ENCODE measurements around the gene PSME2. TPM values are rescaled to one million over a fixed set of nuclear protein-coding genes. Genes with fewer than 3 reads are reported as not detected.
A peak's percentile ranks its signal among the peaks of the same experiment; 100 is the strongest.

The PSME2 gene
- total and polyA plus RNA-seq, 2 of the 13 experiments (the other 11 are each of a cell fraction or from before 2014, with no cell fraction given), result 332 to 716 TPM

- TF ChIP-seq ZNF687 (CRISPR knock-in tag; IDR thresholded peaks at IDR 0.05) (peak; percentile 76), RFX1 (IDR thresholded peaks at IDR 0.05) (no peak), CCAR2 (optimal IDR thresholded peaks at IDR 0.05; ENCODE audit: low read depth, low read length) (no peak), FOXO4 (CRISPR knock-in tag; conservative IDR thresholded peaks at IDR 0.05) (no peak), ZFP82 (CRISPR knock-in tag; IDR thresholded peaks at IDR 0.05; ENCODE audit: borderline replicate concordance) (no peak), CREB3 (CRISPR knock-in tag; IDR thresholded peaks at IDR 0.05) (peak; percentile 90), ZNF207 (IDR thresholded peaks at IDR 0.05; ENCODE audit: borderline replicate concordance) (no peak), ZNF580 (CRISPR knock-in tag; IDR thresholded peaks at IDR 0.05; ENCODE audit: borderline replicate concordance, low read depth) (peak; percentile 88), ZNF264 (CRISPR knock-in tag; IDR thresholded peaks at IDR 0.05) (no peak), ZNF850 (CRISPR knock-in tag; conservative IDR thresholded peaks at IDR 0.05) (no peak), GLMP (CRISPR knock-in tag; IDR thresholded peaks at IDR 0.05; ENCODE audit: borderline replicate concordance) (no peak), ZNF512 (CRISPR knock-in tag; IDR thresholded peaks at IDR 0.05) (no peak), RARG (CRISPR knock-in tag; IDR thresholded peaks at IDR 0.05; ENCODE audit: low read depth) (peak; percentile 44; the same call in 1 of the 2 replicates), TBP (CRISPR knock-in tag; IDR thresholded peaks at IDR 0.05) (no peak; the same call in 1 of the 2 replicates), MAFG (CRISPR knock-in tag; IDR thresholded peaks at IDR 0.05) (no peak), ZNF18 (CRISPR knock-in tag; IDR thresholded peaks at IDR 0.05; ENCODE audit: insufficient replicate concordance) (no peak)
Measured at GRCh38 chr14:24146978-24147760, 759 bp upstream of the PSME2 start, which contains the start of gene RNF31 (continued).
